Coronary artery (tissue), 2 donors: ENCODE data around the gene MYO5A.

Source experiments
- DNase-seq: peaks from one replicate; pipeline ENCODE4 v3.0.0-alpha.2; 2017; ENCODE audit warnings: low spot score
- H3K27ac ChIP-seq, 2 donors: fragments of 200-600 bp; sonication (generic); one replicate each; pipeline ENCODE4 v1.5.1; 2016 to 2019
- H3K4me3 ChIP-seq: fragments of 200-600 bp; sonication (generic); 2 replicates; pipeline ENCODE4 v1.5.1; 2016; ENCODE audit warnings: mild to moderate bottlenecking, moderate library complexity
- TF ChIP-seq, protein P1 (sequence below): fragments of 200-600 bp; sonication (generic); IDR thresholded peaks from one replicate; pipeline ENCODE4 v1.5.1; 2019; ENCODE audit warnings: antibody characterized with exemption

The MYO5A gene

DNA sequence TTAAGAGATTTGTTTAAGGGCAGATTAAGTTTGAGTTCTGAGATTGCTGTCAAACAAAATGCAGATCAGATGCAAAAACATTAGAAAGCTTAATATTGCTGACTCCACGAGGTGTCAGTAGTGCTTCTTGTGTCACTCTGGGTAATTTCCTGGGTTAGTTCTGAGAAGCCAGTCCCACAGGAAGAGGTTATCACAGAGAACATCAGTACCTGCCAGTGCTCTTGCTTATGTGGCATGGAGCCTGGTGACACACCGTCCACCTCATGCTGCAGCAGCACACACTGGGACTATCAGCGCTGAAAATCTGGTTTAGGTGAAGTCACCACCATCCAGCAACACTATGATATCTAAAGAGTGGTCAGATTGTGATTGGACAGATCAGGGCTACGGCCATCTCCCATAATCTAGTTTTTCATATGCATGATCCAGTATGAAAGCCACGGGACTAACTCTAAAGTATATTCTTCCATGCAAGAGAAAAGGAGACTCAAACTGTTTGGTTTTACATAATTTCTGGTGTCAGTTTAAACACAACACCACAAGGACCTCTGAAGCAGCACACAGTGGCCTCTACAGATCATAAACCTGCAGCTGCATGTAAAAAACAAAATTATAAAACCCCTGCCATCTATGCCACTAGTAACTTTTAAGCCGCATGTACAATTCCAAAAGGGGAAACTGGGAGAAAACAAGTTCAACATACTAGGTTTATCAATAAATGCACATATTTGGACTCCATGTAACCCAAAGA, 197.0 kb downstream of the MYO5A start:
- TF ChIP-seq, protein P1, sequence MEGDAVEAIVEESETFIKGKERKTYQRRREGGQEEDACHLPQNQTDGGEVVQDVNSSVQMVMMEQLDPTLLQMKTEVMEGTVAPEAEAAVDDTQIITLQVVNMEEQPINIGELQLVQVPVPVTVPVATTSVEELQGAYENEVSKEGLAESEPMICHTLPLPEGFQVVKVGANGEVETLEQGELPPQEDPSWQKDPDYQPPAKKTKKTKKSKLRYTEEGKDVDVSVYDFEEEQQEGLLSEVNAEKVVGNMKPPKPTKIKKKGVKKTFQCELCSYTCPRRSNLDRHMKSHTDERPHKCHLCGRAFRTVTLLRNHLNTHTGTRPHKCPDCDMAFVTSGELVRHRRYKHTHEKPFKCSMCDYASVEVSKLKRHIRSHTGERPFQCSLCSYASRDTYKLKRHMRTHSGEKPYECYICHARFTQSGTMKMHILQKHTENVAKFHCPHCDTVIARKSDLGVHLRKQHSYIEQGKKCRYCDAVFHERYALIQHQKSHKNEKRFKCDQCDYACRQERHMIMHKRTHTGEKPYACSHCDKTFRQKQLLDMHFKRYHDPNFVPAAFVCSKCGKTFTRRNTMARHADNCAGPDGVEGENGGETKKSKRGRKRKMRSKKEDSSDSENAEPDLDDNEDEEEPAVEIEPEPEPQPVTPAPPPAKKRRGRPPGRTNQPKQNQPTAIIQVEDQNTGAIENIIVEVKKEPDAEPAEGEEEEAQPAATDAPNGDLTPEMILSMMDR = no peak
- Histone ChIP-seq H3K27ac (no peak overlapping the region), H3K4me3 (no peak overlapping the region)
- DNase-seq = no peak

DNA sequence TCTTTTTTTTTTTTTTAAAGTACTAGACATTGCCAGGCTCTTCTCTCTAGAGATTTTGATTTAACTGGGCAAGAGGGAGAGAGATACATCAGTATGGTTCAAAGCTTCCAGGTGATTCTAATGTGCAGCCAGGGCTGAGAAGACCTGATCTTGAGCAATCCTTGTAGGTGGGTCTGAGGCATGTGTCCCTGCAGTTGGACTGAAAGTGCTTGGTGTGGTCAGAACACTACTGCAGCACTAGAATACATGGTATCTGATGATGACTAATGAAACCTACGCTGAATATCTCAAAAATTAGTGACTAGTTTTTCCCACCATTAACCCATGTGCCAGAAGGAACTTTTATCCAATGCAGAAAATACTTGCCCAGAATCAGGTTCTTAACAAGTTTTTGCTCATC, 198.7 kb downstream of the MYO5A start:
- no peak overlapping the region for H3K4me3 ChIP-seq
- no peak for DNase-seq
- TF ChIP-seq, protein P1 = no peak
- no peak overlapping the region for H3K27ac ChIP-seq

DNA sequence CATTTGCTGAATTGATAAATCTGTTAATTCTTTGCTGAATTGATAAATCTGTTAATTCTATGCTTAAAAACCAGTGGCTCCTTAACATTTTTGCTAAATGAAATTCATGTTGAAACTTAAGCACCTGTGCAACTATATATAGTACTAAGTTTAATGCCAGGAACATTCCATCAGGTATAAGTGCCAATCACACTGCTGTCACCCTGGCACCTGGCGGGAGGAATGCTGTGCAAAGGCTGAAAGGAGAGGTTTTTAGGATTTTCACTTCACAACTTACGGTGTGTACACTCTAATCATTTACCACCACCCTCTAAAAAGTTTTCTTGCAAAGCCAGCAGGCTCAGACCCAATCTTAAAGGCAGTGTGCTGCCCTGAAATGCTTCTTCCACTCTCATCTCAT, 199.5 kb downstream of the MYO5A start:
- H3K27ac ChIP-seq = no peak overlapping the region
- DNase-seq = no peak
- TF ChIP-seq, protein P1 = no peak

DNA sequence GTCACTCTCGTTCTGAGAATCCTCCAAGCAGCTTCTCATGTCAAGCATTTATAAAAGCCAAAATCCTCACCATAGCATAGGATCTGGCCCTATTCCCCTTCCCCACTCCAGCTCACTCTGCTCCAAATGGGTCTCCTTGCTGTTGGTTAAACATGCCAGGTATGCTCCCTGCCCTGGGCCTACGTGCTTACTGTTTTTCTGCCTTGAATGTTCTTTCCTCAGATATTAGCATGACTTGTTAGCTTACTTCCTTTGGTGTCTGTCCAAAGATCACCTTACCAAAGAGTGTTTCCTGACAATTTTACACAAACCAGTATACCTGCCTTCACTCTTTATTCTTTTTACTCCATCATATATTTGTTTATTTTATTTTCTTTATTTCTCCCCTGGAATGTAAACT, 200.0 kb downstream of the MYO5A start:
- TF ChIP-seq, protein P1 = no peak
- no peak for DNase-seq

More for the DNA sequence above, 199.5 kb downstream of the MYO5A start:
- H3K4me3 ChIP-seq = no peak overlapping the region

DNA sequence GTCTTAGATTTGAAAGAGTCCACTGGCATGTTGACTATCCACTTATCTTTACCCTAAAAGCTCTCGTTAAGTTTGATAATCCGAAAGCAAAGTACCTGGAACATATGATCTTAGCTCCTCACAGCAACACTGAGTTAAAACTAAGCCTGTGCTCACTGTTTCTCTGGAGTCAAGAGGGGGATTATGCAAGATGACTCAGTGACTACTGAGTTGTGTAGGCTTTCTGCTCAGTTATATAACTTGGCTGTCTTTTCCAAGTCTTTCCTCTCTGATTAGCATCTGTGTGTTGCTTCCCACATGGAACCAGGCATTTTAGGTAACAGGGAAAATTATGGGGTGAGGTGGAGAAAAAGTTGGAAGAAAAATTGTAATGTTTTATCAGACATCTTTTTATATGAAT, 201.9 kb downstream of the MYO5A start:
- DNase-seq = no peak
- Histone ChIP-seq H3K27ac (no peak overlapping the region), H3K4me3 (no peak overlapping the region)
- TF ChIP-seq, protein P1 = no peak

More for the DNA sequence above, 200.0 kb downstream of the MYO5A start:
- H3K4me3 ChIP-seq = no peak overlapping the region
- no peak overlapping the region for H3K27ac ChIP-seq

DNA sequence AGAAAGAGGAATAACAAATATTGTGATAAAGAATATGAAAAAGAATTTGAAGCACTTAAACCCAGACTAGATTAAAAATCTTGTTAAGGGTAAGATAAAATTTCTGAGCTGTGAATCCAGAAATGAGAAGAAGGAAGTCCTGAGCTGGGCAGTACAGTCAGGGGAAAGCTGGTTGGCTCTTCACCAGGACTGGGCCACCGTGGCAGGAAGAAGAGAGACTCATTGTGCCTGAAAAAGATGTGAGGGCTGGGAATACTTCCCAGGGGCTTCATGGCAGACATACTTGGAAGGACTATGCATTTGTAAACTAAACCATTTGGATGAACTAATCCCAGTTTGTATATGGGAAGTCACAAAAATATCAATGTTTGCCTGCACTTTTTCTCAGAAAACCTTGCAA, 204.6 kb downstream of the MYO5A start:
- Histone ChIP-seq H3K4me3 (no peak overlapping the region), H3K27ac (no peak overlapping the region)
- DNase-seq = no peak
- TF ChIP-seq, protein P1 = no peak
